Transverse colon (tissue), 4 donors: Measurements from ENCODE around the gene PABPN1L. TPM values are rescaled to one million over a fixed set of nuclear protein-coding genes. Genes with fewer than 3 reads are reported as not detected.

Experiments used
- DNase-seq: peaks from one replicate; pipeline ENCODE4 v3.0.0-alpha.2; 2019
- H3K27ac ChIP-seq, 4 donors: fragments of 200-600 bp; sonication (generic); 2 replicates each; pipeline ENCODE4 v1.5.1; 2016 to 2018; ENCODE audit warnings: inconsistent platforms in 4 of 4
- H3K27me3 ChIP-seq: fragments of 200-600 bp; sonication (generic); 2 replicates; pipeline ENCODE4 v1.5.1; 2017; ENCODE audit warnings: inconsistent platforms
- H3K36me3 ChIP-seq, 4 donors: fragments of 200-600 bp; sonication (generic); 2 replicates each; pipeline ENCODE4 v1.5.1; 2017 to 2019; ENCODE audit warnings: inconsistent platforms in 4 of 4
- H3K4me1 ChIP-seq, 4 donors: fragments of 200-600 bp; sonication (generic); 2 replicates each; pipeline ENCODE4 v1.5.1; 2017 to 2020; ENCODE audit warnings: inconsistent platforms in 4 of 4
- H3K4me3 ChIP-seq, 4 donors: fragments of 200-600 bp; sonication (generic); 1 replicate in 1 of 4; 2 replicates in 3 of 4; pipeline versions ENCODE4 v1.5.1 to v1.6.1; 2017 to 2019; ENCODE audit warnings: inconsistent platforms in 4 of 4
- H3K9me3 ChIP-seq, 2 donors: fragments of 200-600 bp; sonication (generic); 2 replicates each; pipeline ENCODE4 v1.5.1; 2017 to 2019; ENCODE audit warnings: inconsistent platforms in 2 of 2
- EP300 ChIP-seq: sonication (generic); formaldehyde crosslinking; IDR thresholded peaks from one replicate; pipeline ENCODE4 v1.6.1; 2017; ENCODE audit warnings: antibody characterized with exemption, low read depth
- POLR2A ChIP-seq: fragments of 450-650 bp; IDR thresholded peaks from one replicate; pipeline ENCODE4 v1.6.1; 2016; ENCODE audit warnings: antibody characterized with exemption, mild to moderate bottlenecking, moderate library complexity
- POLR2AphosphoS5 ChIP-seq, 3 donors: sonication (generic); formaldehyde crosslinking; IDR thresholded peaks; one replicate each; pipeline ENCODE4 v1.6.1; 2016; ENCODE audit warnings: antibody characterized with exemption in 3 of 3
- WGBS, 2 donors: methylation state at CpG; one replicate each; pipeline ENCODE4 v1.1.5; 2018; ENCODE audit warnings: low coverage in 1 of 2; 5-methylcytosine and 5-hydroxymethylcytosine counted together
- in situ Hi-C, 4 donors: fragments of 200-750 bp; cut with MboI; loops; one replicate each; pipeline versions ENCODE4 v1.15.0 to v1.15.1; 2017; ENCODE audit warnings: low sequenced_read_pairs in 3 of 4, low pct_ligation_motif_present in 1 of 4, low pct_unique_long_range_greater_than_20kb in 1 of 4
- intact Hi-C: fragments of 100-400 bp; cut with DNase I; formaldehyde crosslinking; loops from one replicate; pipeline ENCODE4 v1.15.1; 2023; ENCODE audit warnings: low total_unique reads
- total RNA-seq, 4 donors: library from RNA; depleted of rRNA; stranded (reverse); fragments of >200 nt; gene quantifications; one replicate each; pipeline ENCODE4 v1.1.0, GENCODE V29; 2016
- TF ChIP-seq, protein P1 (sequence below), 5 experiments: fragments of 200-600 bp in 3 of 5; fragments of 450-650 bp in 2 of 5; sonication (generic) in 3 of 5; IDR thresholded peaks; 1 replicate in 2 of 5; 2 replicates in 3 of 5; pipeline ENCODE4 v1.5.1; 2016 to 2017; ENCODE audit warnings: antibody characterized with exemption in 5 of 5, inconsistent platforms in 3 of 5, mild to moderate bottlenecking in 2 of 5, moderate library complexity in 1 of 5

The PABPN1L gene
- total RNA-seq, 4 donors from 2014 or later = not detected

DNA sequence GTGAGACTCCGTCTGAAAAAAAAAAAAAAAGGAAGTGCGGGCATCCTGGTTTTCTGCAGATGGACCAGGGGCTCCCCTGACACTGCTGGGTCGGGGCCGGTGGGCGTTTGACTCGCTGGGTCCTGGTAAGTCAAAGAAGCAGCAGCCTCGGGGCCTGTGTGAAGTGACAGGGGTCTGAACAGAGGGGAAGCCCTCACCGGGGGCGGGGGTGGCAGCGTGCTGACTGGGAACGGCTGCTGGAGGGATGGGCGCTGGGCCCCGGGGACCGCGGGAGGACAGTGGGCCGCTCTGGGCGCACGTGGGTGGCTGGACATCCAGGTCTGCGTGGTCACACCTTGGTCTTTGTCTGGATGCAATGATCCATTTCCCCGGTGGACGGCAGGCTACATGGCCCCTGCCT lies 17.9 kb downstream of the PABPN1L start:
- DNase-seq = no peak
- Histone ChIP-seq H3K27ac (no peak overlapping the region), H3K4me1 (peaks cover 0 to 4% (median under 1%) of the 10 kb centered on the region in 4 donors), H3K4me3 (no peak overlapping the region), H3K9me3 (no peaks in the 10 kb centered on the region), H3K36me3 (no peaks in the 10 kb centered on the region), H3K27me3 (no peaks in the 10 kb centered on the region)
- 89% methylated on average over 20 of the region's 21 CpGs; no CpG with 5 or more reads in 1 of the 2 donors for WGBS, 2 donors
- in situ Hi-C loops (no loop called here), intact Hi-C loops (no loop called here)
- TF ChIP-seq, protein P1, sequence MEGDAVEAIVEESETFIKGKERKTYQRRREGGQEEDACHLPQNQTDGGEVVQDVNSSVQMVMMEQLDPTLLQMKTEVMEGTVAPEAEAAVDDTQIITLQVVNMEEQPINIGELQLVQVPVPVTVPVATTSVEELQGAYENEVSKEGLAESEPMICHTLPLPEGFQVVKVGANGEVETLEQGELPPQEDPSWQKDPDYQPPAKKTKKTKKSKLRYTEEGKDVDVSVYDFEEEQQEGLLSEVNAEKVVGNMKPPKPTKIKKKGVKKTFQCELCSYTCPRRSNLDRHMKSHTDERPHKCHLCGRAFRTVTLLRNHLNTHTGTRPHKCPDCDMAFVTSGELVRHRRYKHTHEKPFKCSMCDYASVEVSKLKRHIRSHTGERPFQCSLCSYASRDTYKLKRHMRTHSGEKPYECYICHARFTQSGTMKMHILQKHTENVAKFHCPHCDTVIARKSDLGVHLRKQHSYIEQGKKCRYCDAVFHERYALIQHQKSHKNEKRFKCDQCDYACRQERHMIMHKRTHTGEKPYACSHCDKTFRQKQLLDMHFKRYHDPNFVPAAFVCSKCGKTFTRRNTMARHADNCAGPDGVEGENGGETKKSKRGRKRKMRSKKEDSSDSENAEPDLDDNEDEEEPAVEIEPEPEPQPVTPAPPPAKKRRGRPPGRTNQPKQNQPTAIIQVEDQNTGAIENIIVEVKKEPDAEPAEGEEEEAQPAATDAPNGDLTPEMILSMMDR (IDR thresholded peaks at IDR 0.05) = no peak
- TF ChIP-seq POLR2AphosphoS5 (IDR thresholded peaks at IDR 0.05) = no peak
- no peak for TF ChIP-seq EP300
- no peak for TF ChIP-seq POLR2A

DNA sequence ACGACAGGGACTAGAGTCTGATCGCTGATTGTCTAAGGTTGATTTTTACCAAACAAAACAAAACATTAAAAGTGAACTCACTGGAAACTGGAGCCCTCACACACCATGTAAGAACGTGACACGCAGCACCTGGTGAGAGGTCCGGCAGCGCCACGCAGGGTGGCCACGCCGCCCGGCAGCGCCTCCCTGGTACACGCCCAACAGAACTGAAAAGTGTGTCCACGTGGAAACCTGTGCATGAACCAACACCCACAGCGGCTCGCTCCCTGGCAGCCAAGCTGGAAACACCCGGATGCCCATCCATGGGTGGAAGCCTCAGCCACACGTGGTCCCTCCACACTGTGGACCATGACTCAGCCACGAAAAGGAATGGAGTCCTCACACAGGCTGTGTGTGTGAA lies 18.8 kb downstream of the PABPN1L start:
- in situ Hi-C loops = no loop called here
- 78 to 96% methylated on average over 3 to 18 of the region's 18 CpGs for WGBS, 2 donors
- DNase-seq = no peak
- H3K27ac ChIP-seq = no peak overlapping the region
- no peaks in the 10 kb centered on the region for H3K27me3 ChIP-seq
- no peak overlapping the region for H3K4me3 ChIP-seq
- TF ChIP-seq POLR2AphosphoS5 (IDR thresholded peaks at IDR 0.05) (no peak), EP300 (no peak), POLR2A (no peak)
- TF ChIP-seq, protein P1 (IDR thresholded peaks at IDR 0.05) = no peak
- intact Hi-C loops = no loop called here
- no peaks in the 10 kb centered on the region for H3K9me3 ChIP-seq
- H3K36me3 ChIP-seq = no peaks in the 10 kb centered on the region
- H3K4me1 ChIP-seq = no peaks in the 10 kb centered on the region

DNA sequence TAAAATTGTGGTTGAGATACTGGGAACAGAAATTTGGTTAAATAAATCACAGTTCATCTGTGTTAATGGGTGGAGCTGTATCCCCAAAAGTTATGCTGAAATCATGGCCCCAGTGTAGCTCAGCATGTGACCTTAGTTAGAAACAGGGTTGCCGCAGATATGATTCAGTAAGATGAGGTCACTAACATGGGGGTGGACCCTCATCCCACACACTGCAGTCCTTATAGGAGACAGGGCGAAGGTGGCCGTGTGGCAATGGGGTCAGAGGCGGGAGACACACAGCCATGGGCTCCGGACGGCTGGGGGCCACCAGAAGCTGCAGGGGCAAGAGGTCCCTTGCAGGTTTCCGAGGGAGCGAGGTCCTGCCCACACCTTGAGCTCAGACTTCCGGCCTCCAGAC lies 20.4 kb downstream of the PABPN1L start:
- WGBS, 2 donors = 92 to 97% methylated on average over 9 of the region's 9 CpGs
- Histone ChIP-seq H3K27me3 (no peaks in the 10 kb centered on the region), H3K4me1 (no peaks in the 10 kb centered on the region), H3K36me3 (no peaks in the 10 kb centered on the region), H3K9me3 (no peaks in the 10 kb centered on the region), H3K27ac (no peak overlapping the region), H3K4me3 (no peak overlapping the region)
- no peak for DNase-seq
- intact Hi-C loops (no loop called here), in situ Hi-C loops (no loop called here)
- TF ChIP-seq POLR2AphosphoS5 (IDR thresholded peaks at IDR 0.05) (no peak), EP300 (no peak), POLR2A (no peak)
- TF ChIP-seq, protein P1 (IDR thresholded peaks at IDR 0.05) = no peak

DNA sequence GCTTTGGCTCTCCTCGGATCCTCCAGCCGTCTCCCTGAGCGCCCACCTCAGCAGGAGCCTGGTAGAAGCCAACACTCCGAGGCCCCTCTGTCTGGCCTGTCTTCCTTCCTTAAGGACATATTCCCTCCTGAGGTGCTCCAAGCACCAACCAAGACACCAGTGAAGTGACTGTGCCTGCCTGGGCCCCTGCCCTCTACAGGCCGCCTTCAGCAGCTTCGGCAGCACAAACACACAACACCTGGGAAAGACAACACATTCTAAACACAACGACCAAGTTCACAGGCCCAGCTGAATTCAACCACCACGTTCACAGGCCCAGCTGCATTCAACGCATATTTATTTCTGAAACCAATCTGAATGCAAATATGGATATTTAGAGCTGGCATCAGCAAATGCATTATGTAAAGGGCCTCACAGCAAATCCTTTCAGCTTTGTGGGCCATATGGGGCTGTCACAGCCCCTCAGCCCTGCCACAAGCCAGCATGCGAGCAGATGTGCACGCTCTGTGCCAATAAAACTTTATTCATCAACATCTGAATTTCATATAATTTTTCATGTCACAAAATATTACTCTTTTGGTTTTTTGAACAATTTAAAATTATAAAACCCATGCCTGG lies 21.9 kb downstream of the PABPN1L start:
- no peak overlapping the region for H3K27ac ChIP-seq
- peaks cover 0 to 11% (median 4%) of the 10 kb centered on the region in 4 donors for H3K36me3 ChIP-seq
- no peaks in the 10 kb centered on the region for H3K9me3 ChIP-seq
- 80 to 100% methylated on average over 1 to 11 of the region's 11 CpGs for WGBS, 2 donors
- in situ Hi-C loops (no loop called here), intact Hi-C loops (no loop called here)
- no peak overlapping the region for H3K4me3 ChIP-seq
- TF ChIP-seq, protein P1 (IDR thresholded peaks at IDR 0.05) = no peak
- TF ChIP-seq POLR2A = no peak
- no peak for TF ChIP-seq POLR2AphosphoS5 (IDR thresholded peaks at IDR 0.05)
- no peak for TF ChIP-seq EP300
- no peaks in the 10 kb centered on the region for H3K27me3 ChIP-seq
- no peak for DNase-seq
- H3K4me1 ChIP-seq = no peaks in the 10 kb centered on the region
